ENCODE measurements around the gene KLHL21. TPM values are rescaled to one million over a fixed set of nuclear protein-coding genes. Genes with fewer than 3 reads are reported as not detected.
A peak's percentile ranks its signal among the peaks of the same experiment; 100 is the strongest.

The KLHL21 gene
- total RNA-seq, 1 experiment from 2014 or later: 38.0 TPM

GRCh38 chr1:6603238-6603914 is 707 bp upstream of the KLHL21 start:
- intact Hi-C loops (cut with micrococcal nuclease; ENCODE audit: unreplicated experiment): no loop called here
- TF ChIP-seq CTCF (conservative IDR thresholded peaks at IDR 0.05; ENCODE audit: low read depth, low read length): no peak
- no peak for TF ChIP-seq EZH2 (IDR thresholded peaks at IDR 0.05; ENCODE audit: borderline replicate concordance, low read depth, low read length, poor library complexity, severe bottlenecking)
- H3K36me3 ChIP-seq (ENCODE audit: insufficient read depth, low read length, poor library complexity, severe bottlenecking): peaks cover 12% of the 10 kb centered on the region
- H3K4me3 ChIP-seq (ENCODE audit: low read depth, low read length, poor library complexity, severe bottlenecking): peak overlapping the region; percentile 89
- CTCF ChIA-PET: no interaction called here
- peak; percentile 74 for DNase-seq (ENCODE audit: low spot score)
- H3K9me3 ChIP-seq (ENCODE audit: low read depth, low read length, poor library complexity, severe bottlenecking): no peaks in the 10 kb centered on the region
- POLR2A ChIA-PET (ENCODE audit: low non-redundant PET): no interaction called here
- peaks cover 11% of the 10 kb centered on the region for H3K4me1 ChIP-seq (ENCODE audit: insufficient read depth, low read length, poor library complexity, severe bottlenecking)
- BruUV-seq (replicated peaks): TSS peak; percentile 87
- H3K27me3 ChIP-seq (replicated peaks; ENCODE audit: insufficient read depth, low read depth, low read length, poor library complexity): no peaks in the 10 kb centered on the region
- H3K27ac ChIP-seq (ENCODE audit: low read depth, low read length, poor library complexity, severe bottlenecking): peak overlapping the region; percentile 83

- intact Hi-C loops (cut with micrococcal nuclease; ENCODE audit: unreplicated experiment): loop anchor here (1.0 kb wide), 1 partner anchor 11 kb away; the partner anchor contains the start of gene PHF13
- ChIA-PET POLR2A (ENCODE audit: low non-redundant PET) (no interaction called here), CTCF (no interaction called here)
- H3K9me3 ChIP-seq (ENCODE audit: low read depth, low read length, poor library complexity, severe bottlenecking): no peaks in the 10 kb centered on the region
- no TSS peak for BruUV-seq (replicated peaks)
- H3K36me3 ChIP-seq (ENCODE audit: insufficient read depth, low read length, poor library complexity, severe bottlenecking): peaks cover 21% of the 10 kb centered on the region
- H3K27ac ChIP-seq (ENCODE audit: low read depth, low read length, poor library complexity, severe bottlenecking): peak overlapping the region; percentile 75
- no peak for DNase-seq (ENCODE audit: low spot score)
- no peak for TF ChIP-seq CTCF (conservative IDR thresholded peaks at IDR 0.05; ENCODE audit: low read depth, low read length)
- no peak for TF ChIP-seq EZH2 (IDR thresholded peaks at IDR 0.05; ENCODE audit: borderline replicate concordance, low read depth, low read length, poor library complexity, severe bottlenecking)
- H3K27me3 ChIP-seq (replicated peaks; ENCODE audit: insufficient read depth, low read depth, low read length, poor library complexity): no peaks in the 10 kb centered on the region
- peak overlapping the region; percentile 89 for H3K4me3 ChIP-seq (ENCODE audit: low read depth, low read length, poor library complexity, severe bottlenecking)
- H3K4me1 ChIP-seq (ENCODE audit: insufficient read depth, low read length, poor library complexity, severe bottlenecking): peaks cover 11% of the 10 kb centered on the region
These were observed 573 bp downstream of the KLHL21 start for GRCh38 chr1:6601923-6602668.

GRCh38 chr1:6601049-6601922 is 1.4 kb downstream of the KLHL21 start:
- H3K27me3 ChIP-seq (replicated peaks; ENCODE audit: insufficient read depth, low read depth, low read length, poor library complexity): no peaks in the 10 kb centered on the region

More at GRCh38 chr1:6601049-6601922, 1.4 kb downstream of the KLHL21 start:
- H3K36me3 ChIP-seq (ENCODE audit: insufficient read depth, low read length, poor library complexity, severe bottlenecking): peaks cover 29% of the 10 kb centered on the region
- ChIA-PET CTCF (no interaction called here), POLR2A (ENCODE audit: low non-redundant PET) (no interaction called here)
- no peaks in the 10 kb centered on the region for H3K9me3 ChIP-seq (ENCODE audit: low read depth, low read length, poor library complexity, severe bottlenecking)
- TF ChIP-seq CTCF (conservative IDR thresholded peaks at IDR 0.05; ENCODE audit: low read depth, low read length) (no peak), EZH2 (IDR thresholded peaks at IDR 0.05; ENCODE audit: borderline replicate concordance, low read depth, low read length, poor library complexity, severe bottlenecking) (no peak)
- BruUV-seq (replicated peaks): no TSS peak
- DNase-seq (ENCODE audit: low spot score): peak; percentile 78
- intact Hi-C loops (cut with micrococcal nuclease; ENCODE audit: unreplicated experiment): no loop called here
- H3K4me1 ChIP-seq (ENCODE audit: insufficient read depth, low read length, poor library complexity, severe bottlenecking): peaks cover 11% of the 10 kb centered on the region
- peak overlapping the region; percentile 75 for H3K27ac ChIP-seq (ENCODE audit: low read depth, low read length, poor library complexity, severe bottlenecking)
- peak overlapping the region; percentile 89 for H3K4me3 ChIP-seq (ENCODE audit: low read depth, low read length, poor library complexity, severe bottlenecking)

Data from A673 (cell line).